GM12878 (cell line): ENCODE measurements around the gene HMGB1. TPM values are rescaled to one million over a fixed set of nuclear protein-coding genes. Genes with fewer than 3 reads are reported as not detected.

Experiments used
- ATAC-seq: fragments of 200-7000 bp; cut with Tn5 transposase; 3 replicates; pipeline ENCODE4 v1.9.1; 2020; ENCODE audit warnings: mild to moderate bottlenecking, moderate library complexity
- BruUV-seq: library from RNA; stranded (reverse); fragments of 400-500 nt; replicated peaks from 2 replicates; lab custom pipeline; 2021; lab: Mats Ljungman, UMichigan
- CTCF ChIA-PET: fragments of 300-600 bp; sonication (Branson Sonifier 250); formaldehyde crosslinking; extraction: SDS; loops from one replicate; lab custom pipeline; 2021; ENCODE audit warnings: inconsistent platforms; lab: Yijun Ruan, JAX
- POLR2A ChIA-PET: fragments of 350-600 bp; formaldehyde crosslinking; extraction: SDS; loops from one replicate; lab custom pipeline; 2021; ENCODE audit warnings: inconsistent platforms; lab: Charles Lee
- RAD21 ChIA-PET: fragments of 300-600 bp; sonication (Branson Sonifier 250); formaldehyde crosslinking; loops from one replicate; lab custom pipeline; 2023; ENCODE audit warnings: antibody characterized with exemption; ENCODE audit not compliant: unreplicated experiment; lab: Charles Lee
- SMC1A ChIA-PET: fragments of 300-600 bp; sonication (Branson Sonifier 250); formaldehyde crosslinking; loops from one replicate; lab custom pipeline; 2023; ENCODE audit not compliant: unreplicated experiment, uncharacterized antibody; lab: Charles Lee
- DNase-seq: peaks from one replicate; pipeline ENCODE4 v3.0.0-alpha.2; 2011; ENCODE audit warnings: low read depth, low spot score
- FAIRE-seq: peaks from 3 replicates; lab custom pipeline; 2011; peaks lifted over from hg19 to GRCh38; lab: Jason Lieb, UNC
- H2AFZ ChIP-seq: 2 replicates; pipeline ENCODE4 v1.6.0; 2011; ENCODE audit warnings: low read depth, low read length, control low read depth; ENCODE audit not compliant: control insufficient read depth
- H3K27ac ChIP-seq: 2 replicates; pipeline ENCODE4 v1.5.1; 2011; ENCODE audit warnings: control low read depth; ENCODE audit not compliant: control insufficient read depth, insufficient read depth
- H3K27me3 ChIP-seq, 2 experiments: replicated peaks in 1 of 2; 2 replicates each; pipeline versions ENCODE4 v1.6.0 to v1.6.1; 2011; ENCODE audit warnings: low read length in 1 of 2; ENCODE audit not compliant: control insufficient read depth in 2 of 2, insufficient read depth in 2 of 2
- H3K36me3 ChIP-seq, 2 experiments: 2 replicates each; pipeline ENCODE4 v1.5.1; 2011; ENCODE audit warnings: low read length in 1 of 2; ENCODE audit not compliant: control insufficient read depth in 2 of 2, insufficient read depth in 2 of 2
- H3K4me1 ChIP-seq: 2 replicates; pipeline ENCODE4 v1.6.1; 2011; ENCODE audit warnings: mild to moderate bottlenecking, low read length, moderate library complexity, mixed read lengths; ENCODE audit not compliant: control insufficient read depth, insufficient read depth
- H3K4me2 ChIP-seq: 2 replicates; pipeline ENCODE4 v1.6.0; 2011; ENCODE audit warnings: control low read depth; ENCODE audit not compliant: control insufficient read depth, insufficient read depth
- H3K4me3 ChIP-seq: fragments of 200-600 bp; sonication (generic); 2 replicates; pipeline ENCODE4 v1.5.1; 2016
- H3K79me2 ChIP-seq: 2 replicates; pipeline ENCODE4 v1.6.0; 2011; ENCODE audit warnings: low read length; ENCODE audit not compliant: control insufficient read depth, insufficient read depth
- H3K9ac ChIP-seq: 2 replicates; pipeline ENCODE4 v1.8.0; 2011; ENCODE audit warnings: low read length, control low read depth, mixed read lengths; ENCODE audit not compliant: control insufficient read depth, insufficient read depth
- H3K9me3 ChIP-seq: replicated peaks from 3 replicates; pipeline ENCODE4 v1.5.1; 2011; ENCODE audit warnings: mild to moderate bottlenecking, low read length; ENCODE audit not compliant: control insufficient read depth, insufficient read depth
- H4K20me1 ChIP-seq: 2 replicates; pipeline ENCODE4 v1.6.0; 2011; ENCODE audit not compliant: control insufficient read depth, insufficient read depth
- BRCA1 ChIP-seq: IDR thresholded peaks from 2 replicates; pipeline ENCODE4 v1.6.1; 2011; ENCODE audit warnings: low read depth, low read length, improper control_type of control experiment
- NBN ChIP-seq: fragments of 450-650 bp; IDR thresholded peaks from 2 replicates; pipeline ENCODE4 v1.6.1; 2016
- SREBF1 ChIP-seq: IDR thresholded peaks from 2 replicates; pipeline ENCODE4 v1.6.1; 2012; ENCODE audit warnings: mild to moderate bottlenecking, low read length
- STAT3 ChIP-seq: IDR thresholded peaks from 2 replicates; pipeline ENCODE4 v1.6.1; 2011; ENCODE audit warnings: low read depth, low read length, improper control_type of control experiment
- TCF12 ChIP-seq: IDR thresholded peaks from 2 replicates; pipeline ENCODE4 v1.6.1; 2011; ENCODE audit warnings: low read depth, mild to moderate bottlenecking, low read length
- WGBS: methylation state at CpG from one replicate; pipeline ENCODE4 v1.1.6; 2016; ENCODE audit warnings: low lambda C conversion rate; ENCODE audit not compliant: insufficient replicate concordance, insufficient coverage; ENCODE audit errors: missing lambda C conversion rate; 5-methylcytosine and 5-hydroxymethylcytosine counted together
- in situ Hi-C: fragments of 300-500 bp; cut with MboI; formaldehyde crosslinking; loops from 9 replicates; pipeline ENCODE4 v1.14.3; 2018; ENCODE audit warnings: mixed read lengths
- intact Hi-C: fragments of 100-400 bp; cut with micrococcal nuclease; formaldehyde crosslinking; loops from one replicate; pipeline ENCODE4 v1.14.2; 2022; ENCODE audit not compliant: unreplicated experiment
- polyA plus RNA-seq, 11 experiments: library from polyadenylated mRNA; depleted of rRNA in 4 of 11; unstranded in 6 of 11; stranded (reverse) in 5 of 11; fragments of >200 nt; fragmentation: Nextera tagmentation in 4 of 11; fragmentation: Illumina TruSeq in 1 of 11; extraction: Ambion mirVana in 4 of 11; extraction: Trizol in 1 of 11; gene quantifications; 1 replicate in 1 of 11; 2 replicates in 10 of 11; pipeline versions ENCODE4 v1.2.1 to v1.2.3, GENCODE V29; 2011 to 2016; ENCODE audit warnings: inconsistent platforms in 2 of 11, missing spikeins in 2 of 11, low read depth in 1 of 11
- total RNA-seq, 4 experiments: library from RNA; depleted of rRNA in 3 of 4; stranded (reverse); fragments of >200 nt in 3 of 4; fragmentation: Illumina TruSeq in 1 of 4; extraction: Trizol in 1 of 4; gene quantifications; 2 replicates each; pipeline versions ENCODE4 v1.2.1 to v1.2.3, GENCODE V29; 2013 to 2021
- TF ChIP-seq, protein P1 (sequence below): fragments of 450-650 bp; IDR thresholded peaks from 2 replicates; pipeline ENCODE4 v1.6.1; 2017; ENCODE audit warnings: mild to moderate bottlenecking, moderate library complexity
- TF ChIP-seq, protein P2 (sequence below): IDR thresholded peaks from 2 replicates; pipeline ENCODE4 v1.6.1; 2011; ENCODE audit warnings: borderline replicate concordance, low read depth, mild to moderate bottlenecking, moderate library complexity, mixed read lengths, low read length; ENCODE audit not compliant: insufficient read depth; ENCODE audit errors: extremely low read length
- TF ChIP-seq, protein P3 (sequence below): IDR thresholded peaks from 2 replicates; pipeline ENCODE4 v1.6.1; 2012; ENCODE audit warnings: low read length, inconsistent platforms
- TF ChIP-seq, protein P4 (sequence below): fragments of 450-650 bp; IDR thresholded peaks from 2 replicates; pipeline ENCODE4 v1.6.1; 2017; ENCODE audit warnings: mild to moderate bottlenecking, low read depth, inconsistent platforms; ENCODE audit not compliant: poor library complexity, severe bottlenecking
- TF ChIP-seq, protein P5 (sequence below): fragments of 450-650 bp; formaldehyde crosslinking; IDR thresholded peaks from 2 replicates; pipeline ENCODE4 v1.5.0; 2022; ENCODE audit warnings: mild to moderate bottlenecking, missing genetic modification characterization

HMGB1 gene
- total and polyA plus RNA-seq, 10 of the 15 experiments (the other 5 are each of a cell fraction or from before 2014, with no cell fraction given) = 365 to 2,529 (median 1,396) TPM

DNA sequence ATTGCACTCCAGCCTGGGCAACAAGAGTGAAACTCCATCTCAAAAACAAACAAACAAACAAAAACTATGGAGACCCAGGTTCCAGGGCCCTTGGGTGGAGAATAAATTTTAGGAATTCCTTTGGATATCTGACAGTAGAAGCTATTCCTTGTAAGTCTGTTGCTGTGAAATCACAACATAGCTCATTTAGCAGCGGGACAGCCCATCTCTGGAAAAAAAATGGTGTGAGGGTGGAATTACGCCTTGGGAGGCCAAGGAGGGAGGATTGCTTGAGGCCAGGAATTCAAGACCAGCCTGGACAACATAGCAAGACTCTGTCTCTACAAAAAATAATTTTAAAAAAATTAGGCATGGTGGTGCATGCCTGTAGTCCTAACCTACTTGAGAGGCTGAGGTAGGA lies 15.7 kb downstream of the HMGB1 start:
- no peaks in the 10 kb centered on the region for H3K36me3 ChIP-seq
- CTCF ChIA-PET = interaction anchor here (0.9 to 1.8 kb wide), 2 partner anchors 173 to 318 kb away, joined by 3 to 8 read pairs; no protein-coding TSS in a partner anchor
- H3K4me2 ChIP-seq = no peak overlapping the region
- H3K27ac ChIP-seq = no peak overlapping the region
- TF ChIP-seq, protein P1, sequence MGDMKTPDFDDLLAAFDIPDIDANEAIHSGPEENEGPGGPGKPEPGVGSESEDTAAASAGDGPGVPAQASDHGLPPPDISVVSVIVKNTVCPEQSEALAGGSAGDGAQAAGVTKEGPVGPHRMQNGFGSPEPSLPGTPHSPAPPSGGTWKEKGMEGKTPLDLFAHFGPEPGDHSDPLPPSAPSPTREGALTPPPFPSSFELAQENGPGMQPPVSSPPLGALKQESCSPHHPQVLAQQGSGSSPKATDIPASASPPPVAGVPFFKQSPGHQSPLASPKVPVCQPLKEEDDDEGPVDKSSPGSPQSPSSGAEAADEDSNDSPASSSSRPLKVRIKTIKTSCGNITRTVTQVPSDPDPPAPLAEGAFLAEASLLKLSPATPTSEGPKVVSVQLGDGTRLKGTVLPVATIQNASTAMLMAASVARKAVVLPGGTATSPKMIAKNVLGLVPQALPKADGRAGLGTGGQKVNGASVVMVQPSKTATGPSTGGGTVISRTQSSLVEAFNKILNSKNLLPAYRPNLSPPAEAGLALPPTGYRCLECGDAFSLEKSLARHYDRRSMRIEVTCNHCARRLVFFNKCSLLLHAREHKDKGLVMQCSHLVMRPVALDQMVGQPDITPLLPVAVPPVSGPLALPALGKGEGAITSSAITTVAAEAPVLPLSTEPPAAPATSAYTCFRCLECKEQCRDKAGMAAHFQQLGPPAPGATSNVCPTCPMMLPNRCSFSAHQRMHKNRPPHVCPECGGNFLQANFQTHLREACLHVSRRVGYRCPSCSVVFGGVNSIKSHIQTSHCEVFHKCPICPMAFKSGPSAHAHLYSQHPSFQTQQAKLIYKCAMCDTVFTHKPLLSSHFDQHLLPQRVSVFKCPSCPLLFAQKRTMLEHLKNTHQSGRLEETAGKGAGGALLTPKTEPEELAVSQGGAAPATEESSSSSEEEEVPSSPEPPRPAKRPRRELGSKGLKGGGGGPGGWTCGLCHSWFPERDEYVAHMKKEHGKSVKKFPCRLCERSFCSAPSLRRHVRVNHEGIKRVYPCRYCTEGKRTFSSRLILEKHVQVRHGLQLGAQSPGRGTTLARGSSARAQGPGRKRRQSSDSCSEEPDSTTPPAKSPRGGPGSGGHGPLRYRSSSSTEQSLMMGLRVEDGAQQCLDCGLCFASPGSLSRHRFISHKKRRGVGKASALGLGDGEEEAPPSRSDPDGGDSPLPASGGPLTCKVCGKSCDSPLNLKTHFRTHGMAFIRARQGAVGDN = no peak
- TF ChIP-seq, protein P2, sequence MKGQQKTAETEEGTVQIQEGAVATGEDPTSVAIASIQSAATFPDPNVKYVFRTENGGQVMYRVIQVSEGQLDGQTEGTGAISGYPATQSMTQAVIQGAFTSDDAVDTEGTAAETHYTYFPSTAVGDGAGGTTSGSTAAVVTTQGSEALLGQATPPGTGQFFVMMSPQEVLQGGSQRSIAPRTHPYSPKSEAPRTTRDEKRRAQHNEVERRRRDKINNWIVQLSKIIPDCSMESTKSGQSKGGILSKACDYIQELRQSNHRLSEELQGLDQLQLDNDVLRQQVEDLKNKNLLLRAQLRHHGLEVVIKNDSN = no peak
- TF ChIP-seq NBN = no peak
- TF ChIP-seq TCF12 = no peak
- TF ChIP-seq BRCA1 = no peak
- no peak for TF ChIP-seq STAT3
- no peak for TF ChIP-seq SREBF1
- TF ChIP-seq, protein P3, sequence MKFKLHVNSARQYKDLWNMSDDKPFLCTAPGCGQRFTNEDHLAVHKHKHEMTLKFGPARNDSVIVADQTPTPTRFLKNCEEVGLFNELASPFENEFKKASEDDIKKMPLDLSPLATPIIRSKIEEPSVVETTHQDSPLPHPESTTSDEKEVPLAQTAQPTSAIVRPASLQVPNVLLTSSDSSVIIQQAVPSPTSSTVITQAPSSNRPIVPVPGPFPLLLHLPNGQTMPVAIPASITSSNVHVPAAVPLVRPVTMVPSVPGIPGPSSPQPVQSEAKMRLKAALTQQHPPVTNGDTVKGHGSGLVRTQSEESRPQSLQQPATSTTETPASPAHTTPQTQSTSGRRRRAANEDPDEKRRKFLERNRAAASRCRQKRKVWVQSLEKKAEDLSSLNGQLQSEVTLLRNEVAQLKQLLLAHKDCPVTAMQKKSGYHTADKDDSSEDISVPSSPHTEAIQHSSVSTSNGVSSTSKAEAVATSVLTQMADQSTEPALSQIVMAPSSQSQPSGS = no peak
- TF ChIP-seq, protein P4, sequence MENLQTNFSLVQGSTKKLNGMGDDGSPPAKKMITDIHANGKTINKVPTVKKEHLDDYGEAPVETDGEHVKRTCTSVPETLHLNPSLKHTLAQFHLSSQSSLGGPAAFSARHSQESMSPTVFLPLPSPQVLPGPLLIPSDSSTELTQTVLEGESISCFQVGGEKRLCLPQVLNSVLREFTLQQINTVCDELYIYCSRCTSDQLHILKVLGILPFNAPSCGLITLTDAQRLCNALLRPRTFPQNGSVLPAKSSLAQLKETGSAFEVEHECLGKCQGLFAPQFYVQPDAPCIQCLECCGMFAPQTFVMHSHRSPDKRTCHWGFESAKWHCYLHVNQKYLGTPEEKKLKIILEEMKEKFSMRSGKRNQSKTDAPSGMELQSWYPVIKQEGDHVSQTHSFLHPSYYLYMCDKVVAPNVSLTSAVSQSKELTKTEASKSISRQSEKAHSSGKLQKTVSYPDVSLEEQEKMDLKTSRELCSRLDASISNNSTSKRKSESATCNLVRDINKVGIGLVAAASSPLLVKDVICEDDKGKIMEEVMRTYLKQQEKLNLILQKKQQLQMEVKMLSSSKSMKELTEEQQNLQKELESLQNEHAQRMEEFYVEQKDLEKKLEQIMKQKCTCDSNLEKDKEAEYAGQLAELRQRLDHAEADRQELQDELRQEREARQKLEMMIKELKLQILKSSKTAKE = no peak
- TF ChIP-seq, protein P5, sequence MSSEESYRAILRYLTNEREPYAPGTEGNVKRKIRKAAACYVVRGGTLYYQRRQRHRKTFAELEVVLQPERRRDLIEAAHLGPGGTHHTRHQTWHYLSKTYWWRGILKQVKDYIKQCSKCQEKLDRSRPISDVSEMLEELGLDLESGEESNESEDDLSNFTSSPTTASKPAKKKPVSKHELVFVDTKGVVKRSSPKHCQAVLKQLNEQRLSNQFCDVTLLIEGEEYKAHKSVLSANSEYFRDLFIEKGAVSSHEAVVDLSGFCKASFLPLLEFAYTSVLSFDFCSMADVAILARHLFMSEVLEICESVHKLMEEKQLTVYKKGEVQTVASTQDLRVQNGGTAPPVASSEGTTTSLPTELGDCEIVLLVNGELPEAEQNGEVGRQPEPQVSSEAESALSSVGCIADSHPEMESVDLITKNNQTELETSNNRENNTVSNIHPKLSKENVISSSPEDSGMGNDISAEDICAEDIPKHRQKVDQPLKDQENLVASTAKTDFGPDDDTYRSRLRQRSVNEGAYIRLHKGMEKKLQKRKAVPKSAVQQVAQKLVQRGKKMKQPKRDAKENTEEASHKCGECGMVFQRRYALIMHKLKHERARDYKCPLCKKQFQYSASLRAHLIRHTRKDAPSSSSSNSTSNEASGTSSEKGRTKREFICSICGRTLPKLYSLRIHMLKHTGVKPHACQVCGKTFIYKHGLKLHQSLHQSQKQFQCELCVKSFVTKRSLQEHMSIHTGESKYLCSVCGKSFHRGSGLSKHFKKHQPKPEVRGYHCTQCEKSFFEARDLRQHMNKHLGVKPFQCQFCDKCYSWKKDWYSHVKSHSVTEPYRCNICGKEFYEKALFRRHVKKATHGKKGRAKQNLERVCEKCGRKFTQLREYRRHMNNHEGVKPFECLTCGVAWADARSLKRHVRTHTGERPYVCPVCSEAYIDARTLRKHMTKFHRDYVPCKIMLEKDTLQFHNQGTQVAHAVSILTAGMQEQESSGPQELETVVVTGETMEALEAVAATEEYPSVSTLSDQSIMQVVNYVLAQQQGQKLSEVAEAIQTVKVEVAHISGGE = no peak
- in situ Hi-C loops (no loop called here), intact Hi-C loops (no loop called here)
- peaks cover 17% of the 10 kb centered on the region for H3K4me1 ChIP-seq
- H3K4me3 ChIP-seq = no peak overlapping the region
- H3K9ac ChIP-seq = no peak overlapping the region
- no peaks in the 10 kb centered on the region for H3K9me3 ChIP-seq
- SMC1A ChIA-PET = interaction anchor here (2.6 kb wide), 1 partner anchor 12 kb away, joined by 10 read pairs; no protein-coding TSS in a partner anchor
- H3K79me2 ChIP-seq = peaks cover 1% of the 10 kb centered on the region; the same call in 1 of the 2 replicates
- H3K27me3 ChIP-seq = no peaks in the 10 kb centered on the region
- RAD21 ChIA-PET = interaction anchor here (0.6 to 2.3 kb wide), 3 partner anchors 43 to 285 kb away, joined by 4 to 7 read pairs (median 6); partner anchors contain the start of gene ALOX5AP
- H2AFZ ChIP-seq = no peak overlapping the region
- no peak for ATAC-seq
- WGBS = 96% methylated on average over 2 of the region's 2 CpGs
- DNase-seq = no peak
- POLR2A ChIA-PET = no interaction called here
- no peak for FAIRE-seq
- H4K20me1 ChIP-seq = no peaks in the 10 kb centered on the region
- BruUV-seq = no TSS peak
